Measurements from ENCODE around the gene C5orf58.
"Not testable (repeated sequence)": the region's sequence is repeated elsewhere in the genome, so short reads cannot be mapped to it uniquely, and the experiment has no call there.

Gene C5orf58

DNA sequence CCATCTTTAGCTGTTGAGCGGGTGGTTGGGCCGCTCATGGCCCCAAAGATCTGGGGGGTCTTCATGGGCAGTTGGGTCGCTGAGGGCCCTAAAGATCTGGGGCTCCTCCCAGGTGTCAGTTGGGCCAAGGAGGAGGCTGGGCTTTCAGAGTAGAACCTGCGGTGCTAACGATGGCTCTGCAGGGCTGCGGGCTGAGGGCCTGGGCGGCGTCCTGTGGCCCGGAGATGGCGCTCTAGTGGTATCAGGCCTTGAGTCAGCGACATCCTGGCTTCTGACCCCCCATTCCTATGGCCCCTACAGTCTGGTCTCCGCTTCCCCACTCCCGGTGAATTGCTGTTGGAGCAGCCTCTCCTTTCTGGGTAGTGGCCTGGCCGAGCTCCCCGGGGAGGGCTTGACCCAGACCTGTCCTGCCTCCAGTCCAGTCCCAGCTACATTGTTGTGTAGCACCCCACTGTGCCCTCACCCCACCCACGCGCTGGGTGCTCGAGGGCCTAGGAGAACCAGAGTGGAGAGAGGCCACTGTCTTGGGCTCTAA lies 640 bp downstream of the C5orf58 start:
- no peak for TF ChIP-seq CTCF (IDR thresholded peaks at IDR 0.05; ENCODE audit: low read depth, low read length)
- no peak overlapping the region for H3K4me3 ChIP-seq (ENCODE audit: low read depth, low read length)

GRCh38 chr5:170235876-170236864 lies 3.4 kb downstream of the C5orf58 start:
- H3K4me3 ChIP-seq (ENCODE audit: low read depth, low read length): no peak overlapping the region
- no peak for TF ChIP-seq CTCF (IDR thresholded peaks at IDR 0.05; ENCODE audit: low read depth, low read length)

- H3K4me3 ChIP-seq (ENCODE audit: low read depth, low read length): no peak overlapping the region
- TF ChIP-seq CTCF (IDR thresholded peaks at IDR 0.05; ENCODE audit: low read depth, low read length): no peak
These were observed 5.8 kb downstream of the C5orf58 start for GRCh38 chr5:170238456-170239196.

DNA sequence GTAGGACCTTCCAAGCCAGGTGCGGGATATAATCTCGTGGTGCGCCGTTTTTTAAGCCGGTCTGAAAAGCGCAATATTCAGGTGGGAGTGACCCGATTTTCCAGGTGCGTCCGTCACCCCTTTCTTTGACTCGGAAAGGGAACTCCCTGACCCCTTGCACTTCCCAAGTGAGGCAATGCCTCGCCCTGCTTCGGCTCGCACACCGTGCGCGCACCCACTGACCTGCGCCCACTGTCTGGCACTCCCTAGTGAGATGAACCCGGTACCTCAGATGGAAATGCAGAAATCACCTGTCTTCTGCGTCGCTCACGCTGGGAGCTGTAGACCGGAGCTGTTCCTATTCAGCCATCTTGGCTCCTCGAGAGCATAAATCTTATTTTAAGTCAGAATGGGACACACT lies 12.7 kb downstream of the C5orf58 start:
- H3K4me3 ChIP-seq (ENCODE audit: low read depth, low read length): not testable (repeated sequence)

DNA sequence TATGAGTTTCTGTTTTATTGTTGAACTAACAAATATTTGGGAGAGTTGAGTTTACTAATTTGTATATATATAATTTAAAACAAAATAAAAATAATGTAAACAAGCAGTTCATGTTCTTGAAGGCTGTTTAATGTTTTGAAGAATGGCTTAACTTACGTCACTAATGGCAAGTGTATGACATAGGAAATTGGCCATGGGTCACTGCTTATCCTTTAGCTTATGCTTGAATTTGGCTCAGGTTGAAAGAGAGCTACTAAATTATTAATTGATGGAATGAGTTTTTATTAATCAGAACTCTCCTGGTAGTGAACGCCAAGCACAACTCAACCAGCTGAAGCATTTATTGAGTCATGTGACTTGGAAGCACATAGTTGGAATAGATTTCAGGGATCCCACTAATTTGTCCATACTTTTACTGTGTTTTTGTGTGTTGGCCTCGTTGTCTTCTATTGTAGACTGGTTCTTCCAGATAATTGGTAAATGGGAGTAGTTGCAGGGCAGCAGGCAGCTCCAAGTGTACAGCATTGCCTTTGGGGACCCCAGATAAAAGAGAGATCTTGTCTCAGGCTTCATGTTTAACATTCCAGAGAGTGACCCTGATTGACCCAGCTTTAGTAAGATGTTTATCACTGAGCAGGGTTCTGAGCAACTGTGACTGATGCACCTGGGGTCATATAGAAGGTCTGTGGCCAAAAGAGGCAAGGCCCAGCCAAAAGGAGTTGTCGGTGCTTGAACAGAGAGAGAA lies 13.5 kb downstream of the C5orf58 start:
- no peak for TF ChIP-seq CTCF (IDR thresholded peaks at IDR 0.05; ENCODE audit: low read depth, low read length)
- H3K4me3 ChIP-seq (ENCODE audit: low read depth, low read length): no peak overlapping the region

GRCh38 chr5:170247363-170247762 lies 14.6 kb downstream of the C5orf58 start:
- no peak for TF ChIP-seq CTCF (IDR thresholded peaks at IDR 0.05; ENCODE audit: low read depth, low read length)
- H3K4me3 ChIP-seq (ENCODE audit: low read depth, low read length): no peak overlapping the region

- H3K4me3 ChIP-seq (ENCODE audit: low read depth, low read length): no peak overlapping the region
- no peak for TF ChIP-seq CTCF (IDR thresholded peaks at IDR 0.05; ENCODE audit: low read depth, low read length)
These were observed 15.6 kb downstream of the C5orf58 start for GRCh38 chr5:170248172-170248930.

GRCh38 chr5:170248931-170249227 lies 16.1 kb downstream of the C5orf58 start:
- H3K4me3 ChIP-seq (ENCODE audit: low read depth, low read length): not testable (repeated sequence)
